Stomach (tissue), 4 donors: Measurements from ENCODE around the gene TAS1R1.

ENCODE experiments used
- CTCF ChIP-seq, 7 experiments: fragments of 450-650 bp in 4 of 7; fragments of 200-600 bp in 3 of 7; sonication (generic) in 3 of 7; IDR thresholded peaks; one replicate each; pipeline ENCODE4 v1.5.1; 2016 to 2019; ENCODE audit warnings: antibody characterized with exemption in 7 of 7, control low read depth in 2 of 7, mild to moderate bottlenecking in 1 of 7
- EP300 ChIP-seq: sonication (generic); formaldehyde crosslinking; IDR thresholded peaks from one replicate; pipeline ENCODE4 v1.6.1; 2017; ENCODE audit warnings: antibody characterized with exemption
- POLR2A ChIP-seq, 4 donors: fragments of 450-650 bp; IDR thresholded peaks; one replicate each; pipeline ENCODE4 v1.6.1; 2016; ENCODE audit warnings: antibody characterized with exemption in 4 of 4, control low read depth in 2 of 4, mild to moderate bottlenecking in 1 of 4, moderate library complexity in 1 of 4

- no peak for TF ChIP-seq EP300
- TF ChIP-seq CTCF (IDR thresholded peaks at IDR 0.05) = no peak
- no peak for TF ChIP-seq POLR2A (IDR thresholded peaks at IDR 0.05)
Measured at GRCh38 chr1:6509220-6509918, 45.7 kb upstream of the TAS1R1 start.
